Measurements from ENCODE around the gene PQBP1.

GRCh38 chrX:48918301-48918642 is 20.5 kb downstream of the PQBP1 start:
- no peak for TF ChIP-seq POLR2A (IDR thresholded peaks at IDR 0.05)
- TF ChIP-seq POLR2AphosphoS5 (IDR thresholded peaks at IDR 0.05; ENCODE audit: insufficient read depth in 1 of 2, low read depth in 1 of 2): no peak
- TF ChIP-seq, protein P1, sequence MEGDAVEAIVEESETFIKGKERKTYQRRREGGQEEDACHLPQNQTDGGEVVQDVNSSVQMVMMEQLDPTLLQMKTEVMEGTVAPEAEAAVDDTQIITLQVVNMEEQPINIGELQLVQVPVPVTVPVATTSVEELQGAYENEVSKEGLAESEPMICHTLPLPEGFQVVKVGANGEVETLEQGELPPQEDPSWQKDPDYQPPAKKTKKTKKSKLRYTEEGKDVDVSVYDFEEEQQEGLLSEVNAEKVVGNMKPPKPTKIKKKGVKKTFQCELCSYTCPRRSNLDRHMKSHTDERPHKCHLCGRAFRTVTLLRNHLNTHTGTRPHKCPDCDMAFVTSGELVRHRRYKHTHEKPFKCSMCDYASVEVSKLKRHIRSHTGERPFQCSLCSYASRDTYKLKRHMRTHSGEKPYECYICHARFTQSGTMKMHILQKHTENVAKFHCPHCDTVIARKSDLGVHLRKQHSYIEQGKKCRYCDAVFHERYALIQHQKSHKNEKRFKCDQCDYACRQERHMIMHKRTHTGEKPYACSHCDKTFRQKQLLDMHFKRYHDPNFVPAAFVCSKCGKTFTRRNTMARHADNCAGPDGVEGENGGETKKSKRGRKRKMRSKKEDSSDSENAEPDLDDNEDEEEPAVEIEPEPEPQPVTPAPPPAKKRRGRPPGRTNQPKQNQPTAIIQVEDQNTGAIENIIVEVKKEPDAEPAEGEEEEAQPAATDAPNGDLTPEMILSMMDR (IDR thresholded peaks at IDR 0.05): no peak

Measured in vagina (tissue), 2 donors.